Right atrium auricular region (tissue), 2 donors: ENCODE results near the gene ZFYVE1. TPM values are rescaled to one million over a fixed set of nuclear protein-coding genes. Genes with fewer than 3 reads are reported as not detected.

Experiments
- DNase-seq: peaks from one replicate; pipeline ENCODE4 v3.0.0-alpha.2; 2019; ENCODE audit warnings: low spot score
- H3K27ac ChIP-seq, 2 donors: fragments of 200-600 bp; sonication (generic); 1 replicate in 1 of 2; 2 replicates in 1 of 2; pipeline ENCODE4 v1.5.1; 2016 to 2019
- H3K27me3 ChIP-seq, 2 donors: fragments of 200-600 bp; sonication (generic); one replicate each; pipeline versions ENCODE4 v1.5.1 to v1.6.0; 2017 to 2019
- H3K36me3 ChIP-seq: fragments of 200-600 bp; sonication (generic); one replicate; pipeline ENCODE4 v1.5.1; 2016
- H3K4me1 ChIP-seq, 2 donors: fragments of 200-600 bp; sonication (generic); one replicate each; pipeline versions ENCODE4 v1.5.1 to v1.6.0; 2017 to 2019
- H3K4me3 ChIP-seq, 2 donors: fragments of 200-600 bp; sonication (generic); 1 replicate in 1 of 2; 2 replicates in 1 of 2; pipeline ENCODE4 v1.5.1; 2017 to 2019; ENCODE audit warnings: mild to moderate bottlenecking in 1 of 2, moderate library complexity in 1 of 2
- H3K9me3 ChIP-seq, 2 donors: fragments of 200-600 bp; sonication (generic); one replicate each; pipeline ENCODE4 v1.5.1; 2019
- total RNA-seq, 2 donors: library from RNA; depleted of rRNA; stranded (reverse); fragments of >200 nt; gene quantifications; one replicate each; pipeline ENCODE4 v1.1.0, GENCODE V29; 2016
- TF ChIP-seq, protein P1 (sequence below), 2 donors: fragments of 200-600 bp; sonication (generic); IDR thresholded peaks; one replicate each; pipeline ENCODE4 v1.5.1; 2019; ENCODE audit warnings: antibody characterized with exemption in 2 of 2

ZFYVE1 gene, protein sequence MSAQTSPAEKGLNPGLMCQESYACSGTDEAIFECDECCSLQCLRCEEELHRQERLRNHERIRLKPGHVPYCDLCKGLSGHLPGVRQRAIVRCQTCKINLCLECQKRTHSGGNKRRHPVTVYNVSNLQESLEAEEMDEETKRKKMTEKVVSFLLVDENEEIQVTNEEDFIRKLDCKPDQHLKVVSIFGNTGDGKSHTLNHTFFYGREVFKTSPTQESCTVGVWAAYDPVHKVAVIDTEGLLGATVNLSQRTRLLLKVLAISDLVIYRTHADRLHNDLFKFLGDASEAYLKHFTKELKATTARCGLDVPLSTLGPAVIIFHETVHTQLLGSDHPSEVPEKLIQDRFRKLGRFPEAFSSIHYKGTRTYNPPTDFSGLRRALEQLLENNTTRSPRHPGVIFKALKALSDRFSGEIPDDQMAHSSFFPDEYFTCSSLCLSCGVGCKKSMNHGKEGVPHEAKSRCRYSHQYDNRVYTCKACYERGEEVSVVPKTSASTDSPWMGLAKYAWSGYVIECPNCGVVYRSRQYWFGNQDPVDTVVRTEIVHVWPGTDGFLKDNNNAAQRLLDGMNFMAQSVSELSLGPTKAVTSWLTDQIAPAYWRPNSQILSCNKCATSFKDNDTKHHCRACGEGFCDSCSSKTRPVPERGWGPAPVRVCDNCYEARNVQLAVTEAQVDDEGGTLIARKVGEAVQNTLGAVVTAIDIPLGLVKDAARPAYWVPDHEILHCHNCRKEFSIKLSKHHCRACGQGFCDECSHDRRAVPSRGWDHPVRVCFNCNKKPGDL
- 10 to 100 TPM in 1 of 2 donors, 1 to 10 TPM in 1; 9.8 to 12.6 TPM for total RNA-seq

DNA sequence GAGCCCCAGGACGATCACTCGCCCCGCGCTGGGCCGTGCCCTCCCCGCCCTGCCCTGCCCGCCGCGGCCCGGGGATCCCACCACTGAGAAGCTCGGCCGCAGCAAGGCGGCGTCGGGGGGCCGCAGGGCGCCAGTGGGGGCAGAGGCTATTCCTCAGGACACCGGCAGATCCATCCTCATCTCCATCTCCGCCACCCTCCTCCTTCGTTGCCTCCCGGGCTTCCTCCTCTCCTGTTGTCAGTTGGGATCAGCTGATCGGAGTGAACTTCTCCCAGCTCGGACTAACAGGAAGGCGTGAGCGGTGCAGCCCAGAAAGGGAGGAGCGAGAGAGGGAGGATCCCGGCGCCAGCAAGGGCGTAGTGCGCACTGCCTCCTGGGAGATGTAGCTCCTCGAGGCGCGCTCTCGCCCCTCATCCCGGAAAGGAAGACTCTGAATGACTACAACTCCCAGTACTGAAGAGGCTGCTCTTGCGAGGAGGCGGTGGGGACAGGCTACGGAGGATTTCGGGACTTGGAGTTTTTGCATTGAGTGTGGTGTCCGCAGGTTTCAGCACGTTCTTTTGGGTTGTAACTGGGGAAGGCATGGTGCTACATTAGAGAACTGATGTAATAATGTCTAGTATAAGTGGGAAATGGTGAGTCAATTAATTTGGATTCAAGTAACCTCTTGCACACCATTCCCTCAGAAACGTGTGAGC lies at the start of gene ZFYVE1:
Gene ZFYVE1, minus strand, starts transcription at position 262 of the 698 bp plus-strand sequence. CDS start 2,598 bp downstream, outside the sequence.
- TF ChIP-seq, protein P1, sequence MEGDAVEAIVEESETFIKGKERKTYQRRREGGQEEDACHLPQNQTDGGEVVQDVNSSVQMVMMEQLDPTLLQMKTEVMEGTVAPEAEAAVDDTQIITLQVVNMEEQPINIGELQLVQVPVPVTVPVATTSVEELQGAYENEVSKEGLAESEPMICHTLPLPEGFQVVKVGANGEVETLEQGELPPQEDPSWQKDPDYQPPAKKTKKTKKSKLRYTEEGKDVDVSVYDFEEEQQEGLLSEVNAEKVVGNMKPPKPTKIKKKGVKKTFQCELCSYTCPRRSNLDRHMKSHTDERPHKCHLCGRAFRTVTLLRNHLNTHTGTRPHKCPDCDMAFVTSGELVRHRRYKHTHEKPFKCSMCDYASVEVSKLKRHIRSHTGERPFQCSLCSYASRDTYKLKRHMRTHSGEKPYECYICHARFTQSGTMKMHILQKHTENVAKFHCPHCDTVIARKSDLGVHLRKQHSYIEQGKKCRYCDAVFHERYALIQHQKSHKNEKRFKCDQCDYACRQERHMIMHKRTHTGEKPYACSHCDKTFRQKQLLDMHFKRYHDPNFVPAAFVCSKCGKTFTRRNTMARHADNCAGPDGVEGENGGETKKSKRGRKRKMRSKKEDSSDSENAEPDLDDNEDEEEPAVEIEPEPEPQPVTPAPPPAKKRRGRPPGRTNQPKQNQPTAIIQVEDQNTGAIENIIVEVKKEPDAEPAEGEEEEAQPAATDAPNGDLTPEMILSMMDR (IDR thresholded peaks at IDR 0.05), result no peak
- Histone ChIP-seq H3K27ac (peak within 1 kb of the TSS; percentile 92 to 96), H3K36me3 (peaks cover 10% of the 10 kb centered on the region), H3K9me3 (no peaks in the 10 kb centered on the region), H3K4me1 (peaks cover 0 to 30% of the 10 kb centered on the region in 2 donors), H3K4me3 (peak within 1 kb of the TSS; percentile 84 to 88), H3K27me3 (no peaks in the 10 kb centered on the region)
- peak; percentile 98 for DNase-seq

DNA sequence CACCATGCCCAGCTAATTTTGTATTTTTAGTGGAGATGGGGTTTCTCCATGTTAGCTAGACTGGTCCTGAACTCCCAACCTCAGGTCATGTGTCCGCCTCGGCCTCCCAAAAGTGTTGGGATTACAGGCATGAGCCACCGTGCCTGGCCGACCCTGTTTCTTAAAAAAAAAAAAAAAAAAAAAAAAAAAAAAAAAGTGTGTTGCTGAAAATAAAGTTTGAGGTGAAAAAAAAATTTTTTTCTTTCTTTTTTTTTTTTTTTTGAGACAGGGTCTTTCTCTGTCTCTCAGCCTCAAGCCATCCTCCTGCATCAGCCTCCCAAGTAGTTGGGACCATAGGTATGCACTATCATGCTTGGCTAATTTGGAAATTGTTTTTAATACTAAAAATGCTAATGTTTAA lies 42.7 kb upstream of the ZFYVE1 start:
- TF ChIP-seq, protein P1 (IDR thresholded peaks at IDR 0.05), result no peak
- Histone ChIP-seq H3K4me3 (no peak overlapping the region), H3K36me3 (peaks cover 22% of the 10 kb centered on the region), H3K27me3 (no peaks in the 10 kb centered on the region), H3K27ac (no peak overlapping the region), H3K4me1 (peaks cover 0 to 10% of the 10 kb centered on the region in 2 donors), H3K9me3 (no peaks in the 10 kb centered on the region)
- DNase-seq, result no peak

DNA sequence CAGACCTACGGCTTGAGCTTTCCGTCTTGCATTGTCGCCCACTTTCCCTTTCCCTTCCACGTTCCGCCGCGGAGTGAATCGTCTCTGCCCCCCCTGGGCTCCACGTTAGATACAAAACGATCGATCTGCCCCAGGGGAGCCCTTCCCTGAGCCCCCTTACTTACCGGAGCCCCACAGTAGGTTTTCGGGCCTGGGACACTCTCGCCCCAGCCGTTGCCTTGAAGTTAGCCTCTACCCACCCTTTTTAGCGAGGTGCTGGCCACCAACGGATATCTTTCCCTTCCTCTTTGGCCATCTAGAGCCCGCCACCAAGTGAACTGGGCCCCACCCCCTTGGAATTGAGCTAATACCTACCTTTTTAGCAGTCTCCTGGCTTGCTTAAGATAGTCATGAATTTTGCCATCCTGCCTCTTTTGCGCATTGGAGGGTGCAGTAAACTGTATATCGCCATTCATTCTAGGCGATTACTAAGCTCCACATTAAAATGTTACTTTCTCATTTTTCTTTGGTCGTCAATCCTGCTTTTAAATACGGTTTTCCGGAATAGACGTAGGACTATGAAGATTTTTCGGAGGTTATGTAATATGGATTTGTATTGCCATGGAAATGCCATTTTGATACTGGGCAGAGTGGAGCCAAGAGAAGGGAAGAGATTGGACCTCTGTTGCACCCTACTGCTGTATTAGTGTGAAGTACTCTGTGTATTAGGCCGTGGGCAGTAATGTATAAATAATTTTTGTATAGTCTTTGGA lies 32.2 kb upstream of the ZFYVE1 start:
- Histone ChIP-seq H3K36me3 (no peaks in the 10 kb centered on the region), H3K4me3 (peak overlapping the region; percentile 85 to 89), H3K9me3 (no peaks in the 10 kb centered on the region), H3K27me3 (no peaks in the 10 kb centered on the region), H3K27ac (peak overlapping the region; percentile 94 to 97), H3K4me1 (peaks cover 0 to 44% of the 10 kb centered on the region in 2 donors)
- DNase-seq, result peak; percentile 61
- TF ChIP-seq, protein P1 (IDR thresholded peaks at IDR 0.05), result no peak

DNA sequence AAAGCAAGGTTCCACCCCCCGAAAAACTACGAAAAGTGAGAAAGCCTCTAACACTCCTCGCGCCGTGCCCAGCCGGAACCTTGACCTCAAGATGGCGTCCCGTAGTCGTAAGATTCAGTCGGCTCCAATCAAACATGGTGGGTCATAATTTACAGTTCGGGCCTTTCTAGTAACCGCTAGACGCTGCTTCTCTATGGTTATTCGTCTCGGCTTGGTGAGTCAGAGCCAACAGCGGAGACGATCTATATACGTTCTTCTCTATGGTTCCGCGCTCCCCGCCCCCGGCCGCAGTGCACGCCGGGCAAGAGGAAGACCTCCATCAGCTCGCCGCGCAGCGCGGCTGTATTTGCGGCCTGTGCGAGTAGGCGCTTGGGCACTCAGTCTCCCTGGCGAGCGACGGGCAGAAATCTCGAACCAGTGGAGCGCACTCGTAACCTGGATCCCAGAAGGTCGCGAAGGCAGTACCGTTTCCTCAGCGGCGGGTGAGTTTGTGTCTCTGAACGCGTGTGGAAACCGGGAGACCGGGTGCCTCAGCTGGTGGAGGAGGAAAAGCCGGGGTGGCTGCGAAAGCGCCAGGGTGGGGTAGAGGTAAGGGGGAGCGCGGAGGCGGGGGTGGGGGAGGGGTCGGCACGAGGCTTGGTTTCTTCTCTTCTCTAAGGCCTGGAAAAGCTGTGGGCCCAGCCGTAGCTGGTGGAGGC lies 31.5 kb upstream of the ZFYVE1 start, which contains the start of gene RBM25:
Gene RBM25, plus strand, starts transcription at position 311 of the 698 bp plus-strand sequence. CDS start 13,108 bp downstream, outside the sequence.
- Histone ChIP-seq H3K27me3 (no peaks in the 10 kb centered on the region), H3K9me3 (no peaks in the 10 kb centered on the region), H3K27ac (peak within 1 kb of the TSS; percentile 94 to 97), H3K4me1 (peaks cover 0 to 40% of the 10 kb centered on the region in 2 donors), H3K4me3 (peak within 1 kb of the TSS; percentile 85 to 89), H3K36me3 (no peaks in the 10 kb centered on the region)
- peak; percentile 96 for DNase-seq
- TF ChIP-seq, protein P1 (IDR thresholded peaks at IDR 0.05), result peak in 1 of 2 donors; percentile 28
